A549 (cell line): Measurements from ENCODE around the gene SIGLEC7.

Source experiments
- CEBPB ChIP-seq, 2 experiments: fragments of >200 bp in 1 of 2; sonication (Bioruptor Twin) in 1 of 2; formaldehyde crosslinking in 1 of 2; IDR thresholded peaks; 2 replicates each; pipeline ENCODE4 v1.6.1; 2012 to 2016
- CHD2 ChIP-seq: fragments of 150-350 bp; IDR thresholded peaks from 2 replicates; pipeline ENCODE4 v1.6.1; 2014; ENCODE audit warnings: low read length; ENCODE audit not compliant: partially characterized antibody
- ESRRA ChIP-seq: fragments of 150-350 bp; IDR thresholded peaks from 2 replicates; pipeline ENCODE4 v1.6.1; 2014; ENCODE audit warnings: mild to moderate bottlenecking, low read length, borderline replicate concordance
- MAFK ChIP-seq: fragments of 450-650 bp; IDR thresholded peaks from 2 replicates; pipeline ENCODE4 v1.6.1; 2014; ENCODE audit not compliant: partially characterized antibody
- MAZ ChIP-seq: fragments of 150-350 bp; IDR thresholded peaks from 2 replicates; pipeline ENCODE4 v1.6.1; 2014; ENCODE audit warnings: antibody characterized with exemption, low read depth, low read length, borderline replicate concordance
- POLR2A ChIP-seq: IDR thresholded peaks from 2 replicates; pipeline ENCODE4 v1.6.1; 2012; ENCODE audit warnings: mild to moderate bottlenecking, low read length
- RCOR1 ChIP-seq: fragments of 150-350 bp; IDR thresholded peaks from 2 replicates; pipeline ENCODE4 v1.6.1; 2014; ENCODE audit warnings: antibody characterized with exemption, low read length, low read depth
- RFX5 ChIP-seq: fragments of 450-650 bp; IDR thresholded peaks from 2 replicates; pipeline ENCODE4 v1.7.1; 2014; ENCODE audit warnings: antibody characterized with exemption, mild to moderate bottlenecking, moderate library complexity
- SMC3 ChIP-seq: fragments of >200 bp; sonication (Bioruptor Twin); formaldehyde crosslinking; IDR thresholded peaks from 3 replicates; pipeline ENCODE4 v1.6.1; 2018; ENCODE audit warnings: inconsistent platforms
- TF ChIP-seq, protein P1 (sequence below): fragments of >200 bp; sonication (Bioruptor Twin); formaldehyde crosslinking; IDR thresholded peaks from 3 replicates; pipeline ENCODE4 v1.5.1; 2016
- TF ChIP-seq, protein P2 (sequence below): fragments of 450-650 bp; IDR thresholded peaks from 2 replicates; pipeline ENCODE4 v1.6.1; 2014; ENCODE audit warnings: antibody characterized with exemption

DNA sequence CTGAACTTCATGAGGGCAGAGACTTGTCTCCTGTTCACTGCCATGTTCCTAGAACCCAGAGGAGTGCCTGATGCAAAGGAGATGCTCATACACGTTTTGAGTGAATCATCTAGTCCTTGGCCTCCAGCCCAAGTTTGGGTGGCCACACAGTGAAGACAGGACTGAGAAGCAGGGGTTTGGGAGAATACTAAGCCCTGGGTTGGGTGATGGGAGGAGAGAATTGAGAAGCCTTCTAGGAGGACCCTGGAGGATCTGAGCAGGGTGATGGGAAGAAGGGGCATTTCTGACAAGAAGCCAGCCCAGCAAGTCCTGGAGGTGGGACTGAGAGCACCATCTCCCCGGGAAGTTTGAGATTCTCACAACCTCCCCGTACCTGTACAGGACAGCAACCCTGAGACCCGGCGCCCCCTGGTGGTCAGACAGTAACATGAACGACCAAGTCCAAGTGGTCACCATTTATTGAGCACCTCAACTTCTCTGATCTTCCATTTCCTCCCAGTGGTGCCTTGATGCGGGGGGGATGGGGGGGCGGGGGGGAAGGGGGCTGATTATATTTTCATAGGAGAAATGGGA is 44.8 kb upstream of the SIGLEC7 start:
- TF ChIP-seq, protein P1, sequence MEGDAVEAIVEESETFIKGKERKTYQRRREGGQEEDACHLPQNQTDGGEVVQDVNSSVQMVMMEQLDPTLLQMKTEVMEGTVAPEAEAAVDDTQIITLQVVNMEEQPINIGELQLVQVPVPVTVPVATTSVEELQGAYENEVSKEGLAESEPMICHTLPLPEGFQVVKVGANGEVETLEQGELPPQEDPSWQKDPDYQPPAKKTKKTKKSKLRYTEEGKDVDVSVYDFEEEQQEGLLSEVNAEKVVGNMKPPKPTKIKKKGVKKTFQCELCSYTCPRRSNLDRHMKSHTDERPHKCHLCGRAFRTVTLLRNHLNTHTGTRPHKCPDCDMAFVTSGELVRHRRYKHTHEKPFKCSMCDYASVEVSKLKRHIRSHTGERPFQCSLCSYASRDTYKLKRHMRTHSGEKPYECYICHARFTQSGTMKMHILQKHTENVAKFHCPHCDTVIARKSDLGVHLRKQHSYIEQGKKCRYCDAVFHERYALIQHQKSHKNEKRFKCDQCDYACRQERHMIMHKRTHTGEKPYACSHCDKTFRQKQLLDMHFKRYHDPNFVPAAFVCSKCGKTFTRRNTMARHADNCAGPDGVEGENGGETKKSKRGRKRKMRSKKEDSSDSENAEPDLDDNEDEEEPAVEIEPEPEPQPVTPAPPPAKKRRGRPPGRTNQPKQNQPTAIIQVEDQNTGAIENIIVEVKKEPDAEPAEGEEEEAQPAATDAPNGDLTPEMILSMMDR: peak; percentile 67
- TF ChIP-seq, protein P2, sequence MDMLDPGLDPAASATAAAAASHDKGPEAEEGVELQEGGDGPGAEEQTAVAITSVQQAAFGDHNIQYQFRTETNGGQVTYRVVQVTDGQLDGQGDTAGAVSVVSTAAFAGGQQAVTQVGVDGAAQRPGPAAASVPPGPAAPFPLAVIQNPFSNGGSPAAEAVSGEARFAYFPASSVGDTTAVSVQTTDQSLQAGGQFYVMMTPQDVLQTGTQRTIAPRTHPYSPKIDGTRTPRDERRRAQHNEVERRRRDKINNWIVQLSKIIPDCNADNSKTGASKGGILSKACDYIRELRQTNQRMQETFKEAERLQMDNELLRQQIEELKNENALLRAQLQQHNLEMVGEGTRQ: no peak
- TF ChIP-seq RCOR1 (no peak), RFX5 (no peak), CHD2 (no peak), ESRRA (no peak), MAFK (no peak), CEBPB (IDR thresholded peaks at IDR 0.05) (no peak), MAZ (no peak), SMC3 (0 out of 3 replicates have a peak, but pooled peaks have one; percentile 23), POLR2A (no peak)
